ENCODE data around the gene GLI2. TPM values are rescaled to one million over a fixed set of nuclear protein-coding genes. Genes with fewer than 3 reads are reported as not detected.

GLI2 gene
- total RNA-seq, 1 experiment from 2014 or later, result 6.2 TPM

DNA sequence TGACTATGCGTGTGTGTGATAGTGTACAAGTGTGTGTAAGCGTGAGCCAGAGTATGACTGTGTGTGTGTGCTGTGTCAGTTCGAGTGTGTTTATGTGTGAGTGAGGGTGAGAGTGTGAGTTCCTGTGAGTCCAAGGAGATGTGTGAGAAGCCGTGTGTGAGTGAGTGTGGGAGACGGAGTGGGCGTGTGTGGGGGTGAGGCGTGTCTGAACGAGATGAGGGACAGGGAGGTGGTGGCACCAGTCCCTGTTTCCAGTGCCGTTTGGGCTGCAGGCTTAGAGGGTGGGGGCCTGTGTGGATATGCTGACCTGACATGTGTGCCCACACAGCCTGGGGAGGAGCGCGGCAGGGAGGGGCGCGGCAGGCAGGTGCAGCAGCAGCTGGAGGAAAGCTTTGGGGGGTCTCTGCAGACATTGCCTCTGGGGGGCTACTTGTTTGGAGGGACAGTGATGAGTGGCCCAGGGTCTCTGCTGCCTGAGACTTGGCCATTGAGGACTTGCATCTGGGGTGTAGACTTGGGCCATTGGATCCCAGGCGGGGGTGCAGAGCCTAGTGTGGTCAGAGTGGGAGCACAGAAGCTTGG is 41.6 kb downstream of the GLI2 start:
- H3K36me3 ChIP-seq (ENCODE audit: control insufficient read depth, insufficient read depth, low read length), result no peaks in the 10 kb centered on the region
- intact Hi-C loops (cut with micrococcal nuclease; ENCODE audit: unreplicated experiment) (no loop called here), in situ Hi-C loops (cut with HindIII; ENCODE audit: low pct_unique_long_range_greater_than_20kb, low sequenced_read_pairs) (no loop called here)
- BruUV-seq (replicated peaks), result no TSS peak
- no peaks in the 10 kb centered on the region for H3K9me3 ChIP-seq (ENCODE audit: control insufficient read depth, insufficient read depth, low read depth, low read length)
- DNase-seq (ENCODE audit: low read depth, low spot score), result no peak
- H3K27ac ChIP-seq (ENCODE audit: low read length), result no peak overlapping the region
- ATAC-seq, result no peak
- no peak for TF ChIP-seq POLR2AphosphoS5 (IDR thresholded peaks at IDR 0.05; ENCODE audit: low read depth, low read length)
- TF ChIP-seq SIN3A (IDR thresholded peaks at IDR 0.05; ENCODE audit: borderline replicate concordance, insufficient read depth, low read depth, low read length), result no peak
- TF ChIP-seq, protein P1, sequence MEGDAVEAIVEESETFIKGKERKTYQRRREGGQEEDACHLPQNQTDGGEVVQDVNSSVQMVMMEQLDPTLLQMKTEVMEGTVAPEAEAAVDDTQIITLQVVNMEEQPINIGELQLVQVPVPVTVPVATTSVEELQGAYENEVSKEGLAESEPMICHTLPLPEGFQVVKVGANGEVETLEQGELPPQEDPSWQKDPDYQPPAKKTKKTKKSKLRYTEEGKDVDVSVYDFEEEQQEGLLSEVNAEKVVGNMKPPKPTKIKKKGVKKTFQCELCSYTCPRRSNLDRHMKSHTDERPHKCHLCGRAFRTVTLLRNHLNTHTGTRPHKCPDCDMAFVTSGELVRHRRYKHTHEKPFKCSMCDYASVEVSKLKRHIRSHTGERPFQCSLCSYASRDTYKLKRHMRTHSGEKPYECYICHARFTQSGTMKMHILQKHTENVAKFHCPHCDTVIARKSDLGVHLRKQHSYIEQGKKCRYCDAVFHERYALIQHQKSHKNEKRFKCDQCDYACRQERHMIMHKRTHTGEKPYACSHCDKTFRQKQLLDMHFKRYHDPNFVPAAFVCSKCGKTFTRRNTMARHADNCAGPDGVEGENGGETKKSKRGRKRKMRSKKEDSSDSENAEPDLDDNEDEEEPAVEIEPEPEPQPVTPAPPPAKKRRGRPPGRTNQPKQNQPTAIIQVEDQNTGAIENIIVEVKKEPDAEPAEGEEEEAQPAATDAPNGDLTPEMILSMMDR (IDR thresholded peaks at IDR 0.05), result no peak
- no peak for TF ChIP-seq TCF7L2 (IDR thresholded peaks at IDR 0.05; ENCODE audit: low read depth, low read length)
- TF ChIP-seq, protein P2, sequence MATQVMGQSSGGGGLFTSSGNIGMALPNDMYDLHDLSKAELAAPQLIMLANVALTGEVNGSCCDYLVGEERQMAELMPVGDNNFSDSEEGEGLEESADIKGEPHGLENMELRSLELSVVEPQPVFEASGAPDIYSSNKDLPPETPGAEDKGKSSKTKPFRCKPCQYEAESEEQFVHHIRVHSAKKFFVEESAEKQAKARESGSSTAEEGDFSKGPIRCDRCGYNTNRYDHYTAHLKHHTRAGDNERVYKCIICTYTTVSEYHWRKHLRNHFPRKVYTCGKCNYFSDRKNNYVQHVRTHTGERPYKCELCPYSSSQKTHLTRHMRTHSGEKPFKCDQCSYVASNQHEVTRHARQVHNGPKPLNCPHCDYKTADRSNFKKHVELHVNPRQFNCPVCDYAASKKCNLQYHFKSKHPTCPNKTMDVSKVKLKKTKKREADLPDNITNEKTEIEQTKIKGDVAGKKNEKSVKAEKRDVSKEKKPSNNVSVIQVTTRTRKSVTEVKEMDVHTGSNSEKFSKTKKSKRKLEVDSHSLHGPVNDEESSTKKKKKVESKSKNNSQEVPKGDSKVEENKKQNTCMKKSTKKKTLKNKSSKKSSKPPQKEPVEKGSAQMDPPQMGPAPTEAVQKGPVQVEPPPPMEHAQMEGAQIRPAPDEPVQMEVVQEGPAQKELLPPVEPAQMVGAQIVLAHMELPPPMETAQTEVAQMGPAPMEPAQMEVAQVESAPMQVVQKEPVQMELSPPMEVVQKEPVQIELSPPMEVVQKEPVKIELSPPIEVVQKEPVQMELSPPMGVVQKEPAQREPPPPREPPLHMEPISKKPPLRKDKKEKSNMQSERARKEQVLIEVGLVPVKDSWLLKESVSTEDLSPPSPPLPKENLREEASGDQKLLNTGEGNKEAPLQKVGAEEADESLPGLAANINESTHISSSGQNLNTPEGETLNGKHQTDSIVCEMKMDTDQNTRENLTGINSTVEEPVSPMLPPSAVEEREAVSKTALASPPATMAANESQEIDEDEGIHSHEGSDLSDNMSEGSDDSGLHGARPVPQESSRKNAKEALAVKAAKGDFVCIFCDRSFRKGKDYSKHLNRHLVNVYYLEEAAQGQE (IDR thresholded peaks at IDR 0.05; ENCODE audit: insufficient read depth in 1 of 2, low read depth in 2 of 2, low read length in 1 of 2), result no peak
- H3K4me3 ChIP-seq (ENCODE audit: low read depth in 2 of 2, low read length in 2 of 2), result no peak overlapping the region
- H3K27me3 ChIP-seq (ENCODE audit: control insufficient read depth, insufficient read depth, low read length), result no peaks in the 10 kb centered on the region
- ChIA-PET POLR2A (no interaction called here), CTCF (no interaction called here)
- H3K4me1 ChIP-seq (ENCODE audit: control insufficient read depth, insufficient read depth, low read length), result peaks cover 12% of the 10 kb centered on the region

DNA sequence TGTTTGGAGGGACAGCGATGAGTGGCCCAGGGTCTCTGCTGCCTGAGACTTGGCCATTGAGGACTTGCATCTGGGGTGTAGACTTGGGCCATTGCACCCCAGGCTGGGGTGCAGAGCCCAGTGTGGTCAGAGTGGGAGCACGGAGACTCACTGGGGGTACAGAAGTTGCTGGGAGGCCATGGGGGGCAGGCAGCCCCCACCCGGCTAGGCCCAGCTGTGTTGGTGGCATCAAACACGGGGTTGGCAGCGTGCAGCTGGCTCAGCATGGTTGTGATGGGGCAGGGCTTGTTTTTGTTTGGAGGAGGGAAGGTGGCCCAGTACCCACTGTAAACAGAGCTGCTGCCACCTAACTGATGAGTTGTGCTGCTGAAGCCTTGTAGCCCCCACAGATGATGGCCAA is 42.1 kb downstream of the GLI2 start:
- Histone ChIP-seq H3K27me3 (ENCODE audit: control insufficient read depth, insufficient read depth, low read length) (no peaks in the 10 kb centered on the region), H3K36me3 (ENCODE audit: control insufficient read depth, insufficient read depth, low read length) (no peaks in the 10 kb centered on the region), H3K27ac (ENCODE audit: low read length) (no peak overlapping the region), H3K9me3 (ENCODE audit: control insufficient read depth, insufficient read depth, low read depth, low read length) (no peaks in the 10 kb centered on the region), H3K4me1 (ENCODE audit: control insufficient read depth, insufficient read depth, low read length) (peaks cover 12% of the 10 kb centered on the region), H3K4me3 (ENCODE audit: low read depth in 2 of 2, low read length in 2 of 2) (no peak overlapping the region)
- ATAC-seq (no peak), DNase-seq (ENCODE audit: low read depth, low spot score) (no peak)
- ChIA-PET CTCF (no interaction called here), POLR2A (no interaction called here)
- TF ChIP-seq POLR2AphosphoS5 (IDR thresholded peaks at IDR 0.05; ENCODE audit: low read depth, low read length) (no peak), SIN3A (IDR thresholded peaks at IDR 0.05; ENCODE audit: borderline replicate concordance, insufficient read depth, low read depth, low read length) (no peak), TCF7L2 (IDR thresholded peaks at IDR 0.05; ENCODE audit: low read depth, low read length) (no peak)
- TF ChIP-seq, protein P1 (IDR thresholded peaks at IDR 0.05), result no peak
- TF ChIP-seq, protein P2 (IDR thresholded peaks at IDR 0.05; ENCODE audit: insufficient read depth in 1 of 2, low read depth in 2 of 2, low read length in 1 of 2), result no peak
- in situ Hi-C loops (cut with HindIII; ENCODE audit: low pct_unique_long_range_greater_than_20kb, low sequenced_read_pairs), result no loop called here
- intact Hi-C loops (cut with micrococcal nuclease; ENCODE audit: unreplicated experiment), result no loop called here
- no TSS peak for BruUV-seq (replicated peaks)
